GM12874 (cell line): ENCODE results near the gene MREG.

ENCODE experiments used
- TF ChIP-seq, protein P1 (sequence below): IDR thresholded peaks from 2 replicates; pipeline ENCODE4 v1.5.1; 2011; ENCODE audit warnings: low read depth, mild to moderate bottlenecking, control low read depth, low read length, moderate library complexity; ENCODE audit not compliant: insufficient read depth

Gene MREG

DNA sequence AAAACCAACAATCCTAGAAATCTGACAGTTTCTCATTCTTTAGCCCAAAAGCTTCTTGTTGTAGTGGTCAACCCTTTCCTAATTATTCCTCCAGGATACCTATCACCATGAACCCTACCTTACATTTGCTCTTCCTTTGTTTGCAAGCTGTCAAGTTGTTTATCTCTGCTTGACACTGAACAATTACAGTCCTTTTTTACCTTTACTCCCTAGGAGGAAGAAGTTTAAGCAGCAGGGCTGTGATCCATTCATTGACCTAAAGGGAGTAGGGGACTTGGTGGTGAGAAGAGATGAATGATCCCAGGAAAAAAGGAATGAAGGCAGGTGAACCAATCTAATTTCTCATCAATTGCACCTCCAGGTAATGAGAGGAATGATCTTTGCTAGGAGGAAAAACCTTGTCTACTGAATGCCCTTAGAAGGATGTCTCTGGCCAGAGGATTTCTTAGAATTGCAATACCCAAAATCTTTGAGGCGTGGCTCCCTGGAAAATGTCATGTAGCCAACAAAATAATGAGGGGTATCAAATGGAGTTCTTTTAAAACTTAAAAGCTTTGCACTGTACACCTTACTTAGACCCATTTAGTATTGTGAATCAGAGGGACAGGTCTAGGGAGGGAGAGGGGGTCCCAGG, 47.7 kb downstream of the MREG start:
- TF ChIP-seq, protein P1, sequence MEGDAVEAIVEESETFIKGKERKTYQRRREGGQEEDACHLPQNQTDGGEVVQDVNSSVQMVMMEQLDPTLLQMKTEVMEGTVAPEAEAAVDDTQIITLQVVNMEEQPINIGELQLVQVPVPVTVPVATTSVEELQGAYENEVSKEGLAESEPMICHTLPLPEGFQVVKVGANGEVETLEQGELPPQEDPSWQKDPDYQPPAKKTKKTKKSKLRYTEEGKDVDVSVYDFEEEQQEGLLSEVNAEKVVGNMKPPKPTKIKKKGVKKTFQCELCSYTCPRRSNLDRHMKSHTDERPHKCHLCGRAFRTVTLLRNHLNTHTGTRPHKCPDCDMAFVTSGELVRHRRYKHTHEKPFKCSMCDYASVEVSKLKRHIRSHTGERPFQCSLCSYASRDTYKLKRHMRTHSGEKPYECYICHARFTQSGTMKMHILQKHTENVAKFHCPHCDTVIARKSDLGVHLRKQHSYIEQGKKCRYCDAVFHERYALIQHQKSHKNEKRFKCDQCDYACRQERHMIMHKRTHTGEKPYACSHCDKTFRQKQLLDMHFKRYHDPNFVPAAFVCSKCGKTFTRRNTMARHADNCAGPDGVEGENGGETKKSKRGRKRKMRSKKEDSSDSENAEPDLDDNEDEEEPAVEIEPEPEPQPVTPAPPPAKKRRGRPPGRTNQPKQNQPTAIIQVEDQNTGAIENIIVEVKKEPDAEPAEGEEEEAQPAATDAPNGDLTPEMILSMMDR = no peak

DNA sequence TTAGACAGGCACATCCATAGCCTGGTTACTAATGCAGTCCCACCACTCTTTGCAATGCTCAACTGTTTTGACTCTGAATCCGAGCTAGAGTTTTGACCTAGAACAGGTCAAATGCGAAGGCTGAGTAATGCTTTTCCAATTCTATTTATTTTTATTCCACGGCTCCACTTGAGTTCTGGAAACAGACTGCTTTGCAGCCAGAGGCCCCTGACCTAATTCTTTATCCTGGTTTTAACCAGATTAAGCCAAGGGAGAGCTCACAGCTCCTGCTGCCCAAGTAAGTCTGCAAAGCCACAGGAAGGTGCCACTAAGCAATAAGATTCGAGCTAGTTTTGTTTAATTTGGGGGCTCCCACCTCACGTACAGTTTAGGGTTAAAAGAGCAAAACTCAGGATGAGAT, 51.4 kb downstream of the MREG start:
- TF ChIP-seq, protein P1 = no peak

DNA sequence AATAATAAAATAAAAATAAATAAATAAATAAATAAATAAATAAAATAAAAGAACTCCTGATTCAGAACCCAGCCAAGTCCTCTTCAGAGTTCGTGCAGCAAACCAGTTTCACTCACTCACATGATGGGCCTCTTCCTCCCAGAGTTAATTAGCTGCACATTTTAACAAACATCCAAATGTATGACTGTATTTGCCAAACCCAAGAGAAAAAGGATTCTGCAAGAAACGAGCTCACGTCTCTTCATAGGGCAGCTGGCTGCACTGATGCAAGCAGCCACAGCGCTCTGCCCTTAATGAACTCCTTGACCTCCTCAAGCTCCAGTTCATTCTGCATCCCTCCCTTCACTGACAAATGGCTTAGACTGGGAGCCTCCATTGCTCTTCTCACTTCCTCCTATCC, 55.1 kb downstream of the MREG start:
- TF ChIP-seq, protein P1 = no peak

DNA sequence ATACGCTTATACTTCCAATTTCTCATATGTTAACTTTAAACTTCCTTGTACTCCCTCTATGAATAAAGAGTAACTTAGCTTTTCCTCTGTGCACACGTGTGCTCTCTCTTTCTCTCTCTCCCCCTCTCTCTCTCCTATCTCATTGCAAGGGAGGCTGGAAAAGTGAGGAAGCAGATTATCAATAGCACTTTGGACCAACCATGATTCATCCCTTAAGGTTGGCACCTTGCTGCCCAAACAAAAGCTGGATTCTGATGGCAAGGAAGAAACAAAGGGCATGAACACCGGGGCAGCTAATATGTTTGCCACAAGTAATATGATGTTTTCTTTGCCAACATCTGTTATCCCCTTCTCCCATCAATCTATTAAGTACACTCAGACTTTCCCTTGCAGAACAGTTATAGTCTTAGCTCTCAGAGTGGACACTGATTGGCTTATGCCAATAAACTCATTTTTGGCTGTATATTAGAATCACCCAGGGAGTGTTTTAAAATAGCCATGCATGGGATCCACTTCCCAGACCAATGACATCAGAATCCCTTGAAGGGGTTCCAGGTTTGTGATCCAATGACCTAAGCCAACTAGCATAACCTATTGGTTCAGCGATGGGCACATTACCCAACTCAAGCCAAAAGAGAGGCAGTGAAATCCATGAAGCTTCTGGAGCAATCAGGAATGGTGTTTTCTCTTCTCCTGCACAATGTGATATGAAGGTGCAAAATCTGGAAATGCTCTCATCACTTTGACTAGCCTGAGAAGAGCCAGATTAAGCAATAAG, 60.3 kb downstream of the MREG start:
- TF ChIP-seq, protein P1 = no peak

DNA sequence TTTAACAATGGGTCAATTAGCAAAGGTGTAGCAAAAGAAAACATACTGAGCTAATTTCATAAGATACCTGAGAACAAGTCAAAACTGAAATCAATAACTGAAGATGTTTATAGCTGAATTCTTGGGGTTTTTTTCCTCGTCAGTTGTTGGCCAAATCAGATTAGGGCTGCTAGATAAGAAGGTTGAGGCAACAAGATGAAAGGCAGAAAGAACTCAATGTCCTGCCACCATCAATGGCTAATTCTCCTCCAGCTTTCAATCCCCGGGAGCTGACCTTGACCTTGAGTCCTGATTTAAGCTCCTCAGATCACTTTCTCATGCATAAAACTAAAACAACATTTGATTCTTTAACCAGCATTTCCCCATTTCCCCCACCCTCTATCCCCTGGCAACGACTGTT, 61.8 kb downstream of the MREG start:
- TF ChIP-seq, protein P1 = no peak

DNA sequence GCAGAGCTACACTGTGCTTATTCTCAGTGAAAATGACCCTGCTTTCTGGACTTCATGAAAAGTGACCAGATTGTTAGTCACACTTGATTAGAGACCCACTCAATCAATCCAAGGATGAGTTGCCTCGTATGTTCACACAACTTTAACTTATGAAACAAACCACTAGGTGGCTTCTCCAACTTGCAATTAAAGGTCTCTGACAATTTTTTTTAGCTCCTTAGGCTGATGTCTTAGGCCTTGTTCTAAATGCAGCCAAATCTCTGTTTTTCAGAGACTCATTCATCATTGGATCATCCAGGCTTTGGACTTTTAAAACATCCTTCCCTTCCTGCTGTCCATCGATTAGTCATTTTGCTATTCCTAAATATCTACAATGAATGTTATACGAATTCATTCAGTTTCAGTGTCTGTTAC, 63.4 kb downstream of the MREG start:
- TF ChIP-seq, protein P1 = peak; percentile 42

DNA sequence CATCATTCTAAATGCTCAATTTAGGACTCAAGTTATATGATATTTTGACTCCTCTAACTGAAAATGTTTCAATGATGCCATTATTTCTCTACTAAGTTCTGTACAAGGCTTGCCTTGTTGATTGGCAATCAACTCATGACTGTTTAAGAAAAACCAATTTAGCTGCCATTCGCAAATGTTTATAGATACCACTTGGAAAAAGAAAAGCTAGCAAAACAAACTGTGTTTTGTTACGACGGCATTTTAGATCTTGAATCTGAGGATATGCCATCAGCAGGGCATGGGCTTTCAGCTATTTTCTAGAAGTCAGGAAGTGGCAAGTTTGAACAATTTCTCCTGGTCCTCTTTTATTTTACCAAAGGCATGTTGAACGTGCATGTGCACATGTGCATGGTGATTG, 65.3 kb downstream of the MREG start:
- TF ChIP-seq, protein P1 = no peak
